Transverse colon (tissue), 4 donors: ENCODE measurements around the gene WDFY2. TPM values are rescaled to one million over a fixed set of nuclear protein-coding genes. Genes with fewer than 3 reads are reported as not detected.

Experiments
- DNase-seq: peaks from one replicate; pipeline ENCODE4 v3.0.0-alpha.2; 2019
- H3K27ac ChIP-seq, 4 donors: fragments of 200-600 bp; sonication (generic); 2 replicates each; pipeline ENCODE4 v1.5.1; 2016 to 2018; ENCODE audit warnings: inconsistent platforms in 4 of 4
- H3K27me3 ChIP-seq: fragments of 200-600 bp; sonication (generic); 2 replicates; pipeline ENCODE4 v1.5.1; 2017; ENCODE audit warnings: inconsistent platforms
- H3K36me3 ChIP-seq, 4 donors: fragments of 200-600 bp; sonication (generic); 2 replicates each; pipeline ENCODE4 v1.5.1; 2017 to 2019; ENCODE audit warnings: inconsistent platforms in 4 of 4
- H3K4me1 ChIP-seq, 4 donors: fragments of 200-600 bp; sonication (generic); 2 replicates each; pipeline ENCODE4 v1.5.1; 2017 to 2020; ENCODE audit warnings: inconsistent platforms in 4 of 4
- H3K4me3 ChIP-seq, 4 donors: fragments of 200-600 bp; sonication (generic); 1 replicate in 1 of 4; 2 replicates in 3 of 4; pipeline versions ENCODE4 v1.5.1 to v1.6.1; 2017 to 2019; ENCODE audit warnings: inconsistent platforms in 4 of 4
- H3K9me3 ChIP-seq, 2 donors: fragments of 200-600 bp; sonication (generic); 2 replicates each; pipeline ENCODE4 v1.5.1; 2017 to 2019; ENCODE audit warnings: inconsistent platforms in 2 of 2
- EP300 ChIP-seq: sonication (generic); formaldehyde crosslinking; IDR thresholded peaks from one replicate; pipeline ENCODE4 v1.6.1; 2017; ENCODE audit warnings: antibody characterized with exemption, low read depth
- POLR2A ChIP-seq: fragments of 450-650 bp; IDR thresholded peaks from one replicate; pipeline ENCODE4 v1.6.1; 2016; ENCODE audit warnings: antibody characterized with exemption, mild to moderate bottlenecking, moderate library complexity
- POLR2AphosphoS5 ChIP-seq, 3 donors: sonication (generic); formaldehyde crosslinking; IDR thresholded peaks; one replicate each; pipeline ENCODE4 v1.6.1; 2016; ENCODE audit warnings: antibody characterized with exemption in 3 of 3
- WGBS, 2 donors: methylation state at CpG; one replicate each; pipeline ENCODE4 v1.1.5; 2018; ENCODE audit warnings: low coverage in 1 of 2; 5-methylcytosine and 5-hydroxymethylcytosine counted together
- in situ Hi-C, 4 donors: fragments of 200-750 bp; cut with MboI; loops; one replicate each; pipeline versions ENCODE4 v1.15.0 to v1.15.1; 2017; ENCODE audit warnings: low sequenced_read_pairs in 3 of 4, low pct_ligation_motif_present in 1 of 4, low pct_unique_long_range_greater_than_20kb in 1 of 4
- intact Hi-C: fragments of 100-400 bp; cut with DNase I; formaldehyde crosslinking; loops from one replicate; pipeline ENCODE4 v1.15.1; 2023; ENCODE audit warnings: low total_unique reads
- total RNA-seq, 4 donors: library from RNA; depleted of rRNA; stranded (reverse); fragments of >200 nt; gene quantifications; one replicate each; pipeline ENCODE4 v1.1.0, GENCODE V29; 2016
- TF ChIP-seq, protein P1 (sequence below), 5 experiments: fragments of 200-600 bp in 3 of 5; fragments of 450-650 bp in 2 of 5; sonication (generic) in 3 of 5; IDR thresholded peaks; 1 replicate in 2 of 5; 2 replicates in 3 of 5; pipeline ENCODE4 v1.5.1; 2016 to 2017; ENCODE audit warnings: antibody characterized with exemption in 5 of 5, inconsistent platforms in 3 of 5, mild to moderate bottlenecking in 2 of 5, moderate library complexity in 1 of 5

WDFY2 gene
- total RNA-seq, 4 donors from 2014 or later: 2.4 to 12.3 (median 6.7) TPM

DNA sequence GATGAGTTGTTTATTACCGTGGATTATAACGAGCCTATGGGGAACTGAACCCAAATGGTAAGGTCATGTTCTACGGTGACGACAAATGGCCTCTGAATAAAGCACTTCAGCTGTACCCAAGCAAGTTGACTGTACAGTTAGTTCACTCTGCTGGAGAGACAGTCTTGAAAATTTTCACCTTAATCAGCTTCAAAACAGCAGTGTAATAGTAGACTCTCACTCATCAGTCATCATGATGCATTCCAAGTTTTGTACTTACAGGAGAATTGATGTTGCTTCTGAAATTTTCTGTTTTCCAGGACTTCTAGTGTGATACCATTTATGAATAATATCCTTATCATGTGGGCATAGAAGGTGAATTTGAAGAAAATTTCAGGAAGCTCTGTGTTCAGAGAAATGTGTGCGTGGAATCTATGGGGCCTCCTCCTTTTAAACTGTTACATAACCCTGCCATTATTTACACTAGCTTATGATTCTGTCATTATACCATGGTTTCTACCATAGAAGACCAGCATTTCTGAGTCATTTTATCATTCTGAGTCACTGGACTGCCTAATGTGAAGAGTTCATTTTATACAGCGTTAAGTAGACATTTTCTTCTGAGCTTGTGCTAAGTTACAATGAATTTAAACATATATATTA, 96.9 kb downstream of the WDFY2 start:
- WGBS, 2 donors: 91% methylated on average over 4 to 6 of the region's 6 CpGs
- no peak for DNase-seq
- H3K36me3 ChIP-seq: no peaks in the 10 kb centered on the region
- intact Hi-C loops (no loop called here), in situ Hi-C loops (no loop called here)
- H3K27me3 ChIP-seq: no peaks in the 10 kb centered on the region
- H3K4me1 ChIP-seq: no peaks in the 10 kb centered on the region
- no peak for TF ChIP-seq POLR2AphosphoS5 (IDR thresholded peaks at IDR 0.05)
- TF ChIP-seq POLR2A: no peak
- TF ChIP-seq, protein P1, sequence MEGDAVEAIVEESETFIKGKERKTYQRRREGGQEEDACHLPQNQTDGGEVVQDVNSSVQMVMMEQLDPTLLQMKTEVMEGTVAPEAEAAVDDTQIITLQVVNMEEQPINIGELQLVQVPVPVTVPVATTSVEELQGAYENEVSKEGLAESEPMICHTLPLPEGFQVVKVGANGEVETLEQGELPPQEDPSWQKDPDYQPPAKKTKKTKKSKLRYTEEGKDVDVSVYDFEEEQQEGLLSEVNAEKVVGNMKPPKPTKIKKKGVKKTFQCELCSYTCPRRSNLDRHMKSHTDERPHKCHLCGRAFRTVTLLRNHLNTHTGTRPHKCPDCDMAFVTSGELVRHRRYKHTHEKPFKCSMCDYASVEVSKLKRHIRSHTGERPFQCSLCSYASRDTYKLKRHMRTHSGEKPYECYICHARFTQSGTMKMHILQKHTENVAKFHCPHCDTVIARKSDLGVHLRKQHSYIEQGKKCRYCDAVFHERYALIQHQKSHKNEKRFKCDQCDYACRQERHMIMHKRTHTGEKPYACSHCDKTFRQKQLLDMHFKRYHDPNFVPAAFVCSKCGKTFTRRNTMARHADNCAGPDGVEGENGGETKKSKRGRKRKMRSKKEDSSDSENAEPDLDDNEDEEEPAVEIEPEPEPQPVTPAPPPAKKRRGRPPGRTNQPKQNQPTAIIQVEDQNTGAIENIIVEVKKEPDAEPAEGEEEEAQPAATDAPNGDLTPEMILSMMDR (IDR thresholded peaks at IDR 0.05): no peak
- TF ChIP-seq EP300: no peak
- H3K9me3 ChIP-seq: no peaks in the 10 kb centered on the region
- no peak overlapping the region for H3K27ac ChIP-seq
- H3K4me3 ChIP-seq: no peak overlapping the region

DNA sequence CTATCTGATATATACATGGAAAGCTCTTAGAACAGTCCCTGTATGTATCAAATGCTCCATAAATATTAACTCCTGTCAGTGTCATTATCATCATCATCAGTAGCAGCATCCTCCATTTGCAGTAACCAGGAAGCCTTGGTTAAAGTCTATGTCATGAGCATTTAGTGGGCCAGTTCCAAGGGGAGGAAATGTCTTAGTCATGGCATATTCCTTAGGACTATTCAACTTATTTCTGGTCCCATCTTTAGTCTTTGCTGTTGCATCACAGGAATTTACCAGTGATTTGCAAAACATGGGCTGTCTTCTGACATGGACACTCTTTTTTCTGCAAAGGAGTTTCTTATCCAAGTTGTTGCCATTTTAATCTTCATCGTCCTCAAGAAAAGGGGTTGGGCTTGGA, 98.4 kb downstream of the WDFY2 start:
- intact Hi-C loops (no loop called here), in situ Hi-C loops (no loop called here)
- Histone ChIP-seq H3K36me3 (no peaks in the 10 kb centered on the region), H3K9me3 (no peaks in the 10 kb centered on the region), H3K4me1 (no peaks in the 10 kb centered on the region), H3K27ac (no peak overlapping the region), H3K4me3 (no peak overlapping the region), H3K27me3 (no peaks in the 10 kb centered on the region)
- DNase-seq: no peak
- no peak for TF ChIP-seq EP300
- TF ChIP-seq, protein P1 (IDR thresholded peaks at IDR 0.05): no peak
- TF ChIP-seq POLR2A: no peak
- no peak for TF ChIP-seq POLR2AphosphoS5 (IDR thresholded peaks at IDR 0.05)
- 97 to 100% methylated on average over 1 of the region's 1 CpG for WGBS, 2 donors

GRCh38 chr13:51683597-51683996, 99.3 kb downstream of the WDFY2 start:
- DNase-seq: no peak
- no peak overlapping the region for H3K4me3 ChIP-seq
- no peaks in the 10 kb centered on the region for H3K9me3 ChIP-seq
- no peak overlapping the region for H3K27ac ChIP-seq
- no peaks in the 10 kb centered on the region for H3K27me3 ChIP-seq
- no peaks in the 10 kb centered on the region for H3K4me1 ChIP-seq
- TF ChIP-seq EP300 (no peak), POLR2AphosphoS5 (IDR thresholded peaks at IDR 0.05) (no peak), POLR2A (no peak)
- TF ChIP-seq, protein P1 (IDR thresholded peaks at IDR 0.05): no peak
- no peaks in the 10 kb centered on the region for H3K36me3 ChIP-seq
- intact Hi-C loops (no loop called here), in situ Hi-C loops (no loop called here)
- WGBS, 2 donors: 81% methylated on average over 1 of the region's 1 CpG; no CpG with 5 or more reads in 1 of the 2 donors

DNA sequence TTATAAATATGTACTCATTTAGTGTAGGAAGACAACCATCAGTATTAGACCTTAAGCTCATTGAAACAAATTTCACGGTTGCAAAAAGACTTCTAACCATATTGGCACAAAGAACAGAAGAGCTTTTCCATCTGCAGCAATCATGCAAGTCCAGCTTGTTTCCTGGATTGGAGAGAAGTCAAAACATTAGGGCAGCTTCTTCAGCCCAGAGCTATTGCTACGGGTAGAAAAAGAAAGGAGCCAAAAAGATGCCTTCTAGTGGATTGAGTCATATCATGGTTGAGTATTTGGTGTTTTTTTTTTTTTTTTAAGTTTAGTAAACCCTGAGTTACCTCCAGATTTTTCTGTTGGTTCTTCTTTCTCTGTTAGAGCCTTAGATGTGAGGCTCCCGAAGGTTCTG, 99.8 kb downstream of the WDFY2 start:
- no peak overlapping the region for H3K27ac ChIP-seq
- H3K36me3 ChIP-seq: no peaks in the 10 kb centered on the region
- no peaks in the 10 kb centered on the region for H3K27me3 ChIP-seq
- DNase-seq: no peak
- no peak overlapping the region for H3K4me3 ChIP-seq
- no peaks in the 10 kb centered on the region for H3K4me1 ChIP-seq
- intact Hi-C loops: no loop called here
- TF ChIP-seq EP300 (no peak), POLR2A (no peak), POLR2AphosphoS5 (IDR thresholded peaks at IDR 0.05) (no peak)
- TF ChIP-seq, protein P1 (IDR thresholded peaks at IDR 0.05): no peak
- 83 to 87% methylated on average over 3 of the region's 3 CpGs for WGBS, 2 donors
- no peaks in the 10 kb centered on the region for H3K9me3 ChIP-seq
- in situ Hi-C loops: no loop called here
